Measurements from ENCODE around the gene CDC42BPG. TPM values are rescaled to one million over a fixed set of nuclear protein-coding genes. Genes with fewer than 3 reads are reported as not detected.

Gene CDC42BPG
- polyA plus RNA-seq, 5 donors: 5.6 to 10.0 (median 8.5) TPM

DNA sequence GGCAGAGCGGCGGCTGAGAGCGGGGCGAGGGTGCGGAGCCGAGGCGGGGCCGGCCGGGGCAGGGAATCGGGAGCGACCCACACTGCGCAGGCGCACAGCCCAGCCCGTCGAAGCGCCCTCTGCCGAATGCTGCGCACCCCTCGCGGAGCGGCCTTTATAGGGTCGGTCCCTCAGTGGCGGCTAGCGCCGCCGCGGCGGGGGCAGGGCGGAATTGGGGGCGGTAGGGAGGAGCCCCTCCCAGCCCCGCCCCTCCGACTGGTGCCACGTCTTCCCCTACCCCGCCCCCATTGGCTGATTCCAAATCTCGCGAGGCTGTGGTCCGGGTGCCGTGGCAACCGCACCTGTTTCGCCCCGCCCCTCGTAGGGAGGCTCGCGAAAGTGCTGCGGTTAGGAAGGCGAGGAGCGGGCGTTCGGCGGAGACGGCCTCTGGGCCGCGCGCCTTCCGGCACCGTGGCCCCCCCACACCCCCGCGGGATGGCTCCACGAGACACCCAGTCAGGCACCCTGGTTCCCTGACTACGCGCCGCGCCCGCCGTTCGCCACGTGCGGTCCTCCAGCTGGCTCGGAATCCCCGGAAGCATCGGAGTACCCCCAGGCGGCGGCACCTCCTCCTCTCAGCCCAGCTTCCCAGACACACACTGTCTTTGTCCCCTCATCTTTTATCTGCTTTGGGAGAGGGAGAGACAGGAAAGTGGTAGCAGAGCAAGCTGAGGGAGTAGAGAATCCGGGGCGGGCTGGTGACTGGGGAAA lies 34.2 kb upstream of the CDC42BPG start, which contains the start of gene EHD1:
Gene EHD1, minus strand, starts transcription at position 128 of the 750 bp plus-strand sequence. CDS start 157 bp downstream, outside the sequence.
- DNase-seq: peak; percentile 98

DNA sequence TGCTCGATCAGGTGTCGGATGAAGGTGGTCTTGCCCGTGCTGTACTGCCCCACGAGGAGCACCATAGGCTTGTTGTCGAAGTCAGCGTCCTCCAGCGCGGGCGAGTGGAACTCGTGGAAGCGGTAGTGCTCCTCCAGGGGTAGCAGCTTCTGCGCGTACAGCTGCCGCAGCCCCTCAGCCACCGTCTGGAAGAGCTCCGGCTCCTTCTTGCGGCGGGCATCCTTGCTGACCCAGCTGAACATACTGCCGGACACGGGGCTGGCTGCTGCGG lies 33.7 kb upstream of the CDC42BPG start:
- DNase-seq: no peak

DNA sequence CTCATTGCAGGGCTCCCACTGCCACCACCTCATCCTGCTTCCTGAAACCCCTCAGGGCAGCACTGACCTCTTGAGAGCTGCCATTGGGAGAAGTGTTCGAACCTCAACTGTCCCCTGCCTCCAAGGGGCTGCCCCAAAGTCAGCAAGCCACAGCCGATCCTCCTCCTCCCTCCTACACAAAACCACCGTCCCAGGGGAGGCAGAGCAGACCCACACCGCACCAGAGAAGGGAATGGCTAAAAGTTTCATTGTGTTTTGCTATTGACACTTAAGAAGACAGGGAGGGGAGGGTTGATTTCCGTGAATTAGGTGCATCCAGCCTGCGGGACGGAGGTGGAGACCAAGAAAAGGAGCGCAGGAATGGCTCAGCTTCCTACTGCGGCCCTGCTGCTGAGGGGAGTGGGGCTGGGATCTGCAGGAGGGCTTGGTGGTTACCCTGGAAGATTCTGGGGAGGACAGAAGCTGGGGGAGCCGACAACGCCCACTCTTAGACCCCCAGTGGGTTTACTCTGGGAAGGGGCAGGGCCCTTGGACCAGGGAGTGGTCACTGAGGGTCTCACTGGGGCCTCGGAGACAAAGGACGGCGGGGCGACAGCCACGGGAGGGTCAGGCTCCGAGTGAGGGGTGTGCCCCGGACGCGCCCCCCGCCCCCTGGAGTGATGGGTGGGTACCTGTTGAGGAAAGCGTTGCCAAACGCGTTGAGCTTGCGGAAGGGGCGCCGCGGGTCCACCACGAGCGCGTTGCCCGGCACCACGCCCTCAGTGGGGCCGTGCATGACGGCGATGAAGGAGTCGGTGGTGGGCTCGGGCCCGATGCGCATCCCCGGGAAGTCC lies 33.2 kb upstream of the CDC42BPG start:
- DNase-seq: no peak

DNA sequence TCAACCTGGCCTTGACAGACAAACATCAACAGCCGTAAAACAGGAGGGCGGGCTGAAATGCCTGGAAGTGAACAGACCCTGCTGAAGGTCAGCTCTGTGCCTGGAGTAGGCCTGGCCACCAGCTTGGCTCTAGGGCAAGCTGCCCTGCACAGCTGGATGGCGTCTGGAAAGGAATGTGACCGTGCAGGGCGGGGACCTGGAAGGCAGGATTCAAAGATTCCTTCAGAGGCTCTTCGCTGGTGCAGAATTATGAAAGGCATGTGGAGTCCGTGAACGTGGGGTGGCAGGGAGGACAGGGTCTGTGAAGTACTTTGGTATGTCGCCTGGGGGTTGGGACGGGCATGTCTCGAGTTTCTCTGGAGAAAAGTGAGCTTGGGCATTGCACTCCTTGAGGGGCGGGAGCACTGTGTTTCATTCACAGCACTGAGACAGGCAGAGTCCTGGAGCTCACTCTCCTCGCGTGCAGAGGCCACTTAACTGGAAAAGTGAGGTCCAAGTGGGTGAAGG lies 32.4 kb upstream of the CDC42BPG start:
- no peak for DNase-seq

DNA sequence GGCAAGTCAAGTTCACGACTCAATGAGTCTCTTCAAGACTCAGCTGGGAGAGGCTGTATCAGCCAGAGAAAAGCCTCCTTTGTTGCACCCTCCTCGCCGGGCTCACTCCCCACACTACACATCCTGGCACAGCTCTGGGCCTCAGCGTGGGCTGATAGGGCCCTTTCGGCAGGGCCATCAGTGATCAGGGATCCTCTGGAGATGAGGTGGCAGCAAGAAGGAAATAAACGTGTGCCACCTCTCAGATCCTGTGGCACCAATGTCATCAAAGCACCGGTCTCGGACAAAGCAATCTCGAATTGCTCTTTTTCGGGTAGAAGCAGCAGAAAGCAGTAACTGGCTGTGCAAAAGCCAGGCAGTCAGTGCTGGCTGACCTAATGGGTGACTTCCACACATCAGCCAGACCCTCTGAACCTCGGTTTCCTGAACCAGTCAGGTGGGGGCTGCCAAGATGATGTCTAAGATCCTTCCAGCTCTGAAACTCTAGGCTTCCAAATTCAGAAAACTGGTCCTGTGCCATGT lies 31.8 kb upstream of the CDC42BPG start:
- DNase-seq: no peak

DNA sequence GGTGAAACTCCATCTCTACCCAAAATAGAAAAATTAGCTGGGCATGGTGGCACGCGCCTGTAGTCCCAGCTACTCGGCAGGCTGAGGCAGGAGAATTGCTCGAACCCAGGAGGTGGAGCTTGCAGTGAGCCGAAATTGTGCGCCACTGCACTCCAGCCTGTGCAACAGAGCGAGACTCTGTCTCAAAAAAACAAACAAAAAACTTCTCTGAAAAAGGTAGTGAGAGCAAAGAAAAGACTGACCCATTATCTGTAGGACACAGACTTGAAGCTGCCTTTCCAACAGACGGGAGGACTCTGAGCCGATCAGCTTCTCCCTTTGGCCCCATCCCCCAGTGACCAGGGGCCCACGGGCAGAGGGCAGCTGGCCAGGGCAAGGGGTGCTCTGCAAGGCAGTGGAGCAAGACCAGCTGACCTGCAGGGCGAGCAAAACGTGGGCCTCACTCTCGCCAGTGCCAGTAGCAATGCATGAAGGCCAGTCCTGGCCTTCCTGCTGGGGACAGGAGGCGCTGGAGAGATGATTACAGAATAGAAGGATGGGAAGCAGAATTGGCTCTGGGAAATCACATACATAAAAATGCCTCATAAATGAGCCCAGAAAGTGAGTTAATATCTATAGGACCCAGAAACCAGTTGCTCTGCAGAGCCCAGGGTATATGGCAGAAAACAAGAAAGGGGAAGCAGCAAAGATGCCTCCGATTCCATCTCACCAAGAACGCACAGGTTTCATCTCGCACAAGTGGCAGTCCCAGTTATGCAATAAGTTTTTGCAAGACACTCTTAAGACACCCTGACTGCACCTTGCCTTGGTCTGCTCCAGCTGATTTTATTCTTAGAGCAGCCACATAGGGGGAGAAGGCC lies 31.1 kb upstream of the CDC42BPG start:
- no peak for DNase-seq

DNA sequence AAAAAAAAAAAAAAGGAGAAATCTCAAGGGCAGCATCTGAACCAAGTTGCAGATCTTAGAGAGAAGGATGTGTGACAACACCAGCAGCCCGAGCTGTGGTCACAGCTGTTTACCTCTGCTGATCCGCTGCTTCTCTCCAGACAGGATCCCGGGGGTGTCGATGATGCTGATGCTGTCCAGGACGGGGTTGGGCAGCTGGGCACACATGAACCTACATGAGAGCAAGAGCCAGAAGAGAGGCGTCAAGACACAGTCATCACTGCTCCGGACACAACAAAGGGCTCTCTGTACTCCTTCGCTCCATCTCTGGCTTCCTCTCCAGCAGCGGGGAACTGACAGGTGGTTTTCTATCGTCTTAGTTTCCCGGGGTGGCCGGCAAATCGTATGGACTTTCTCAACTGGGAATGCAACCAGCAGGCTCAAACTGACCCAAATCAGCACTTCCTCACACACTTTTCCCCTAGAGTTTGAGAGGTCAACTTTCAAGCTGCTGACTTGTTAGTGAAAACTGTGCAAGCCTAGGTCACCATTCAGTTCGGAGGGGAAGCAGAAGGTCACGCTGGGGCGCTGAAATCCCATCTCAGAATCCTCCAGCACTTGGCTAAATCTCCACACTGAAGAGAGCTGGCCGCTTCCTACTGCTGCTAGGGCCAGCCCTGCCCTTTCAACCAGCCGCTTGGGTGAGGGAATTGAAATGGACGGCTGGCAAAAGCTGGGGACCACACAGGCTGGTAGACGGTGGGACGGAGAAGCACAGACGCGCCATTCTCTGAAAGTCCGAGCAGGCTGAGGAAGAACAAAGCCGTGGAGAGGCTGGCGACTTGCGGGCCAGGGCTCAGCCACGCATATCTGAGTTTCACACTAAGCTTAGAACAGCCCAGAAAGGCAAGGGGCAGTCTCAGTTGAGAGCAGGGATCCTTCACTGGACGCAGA lies 30.1 kb upstream of the CDC42BPG start:
- DNase-seq: no peak

DNA sequence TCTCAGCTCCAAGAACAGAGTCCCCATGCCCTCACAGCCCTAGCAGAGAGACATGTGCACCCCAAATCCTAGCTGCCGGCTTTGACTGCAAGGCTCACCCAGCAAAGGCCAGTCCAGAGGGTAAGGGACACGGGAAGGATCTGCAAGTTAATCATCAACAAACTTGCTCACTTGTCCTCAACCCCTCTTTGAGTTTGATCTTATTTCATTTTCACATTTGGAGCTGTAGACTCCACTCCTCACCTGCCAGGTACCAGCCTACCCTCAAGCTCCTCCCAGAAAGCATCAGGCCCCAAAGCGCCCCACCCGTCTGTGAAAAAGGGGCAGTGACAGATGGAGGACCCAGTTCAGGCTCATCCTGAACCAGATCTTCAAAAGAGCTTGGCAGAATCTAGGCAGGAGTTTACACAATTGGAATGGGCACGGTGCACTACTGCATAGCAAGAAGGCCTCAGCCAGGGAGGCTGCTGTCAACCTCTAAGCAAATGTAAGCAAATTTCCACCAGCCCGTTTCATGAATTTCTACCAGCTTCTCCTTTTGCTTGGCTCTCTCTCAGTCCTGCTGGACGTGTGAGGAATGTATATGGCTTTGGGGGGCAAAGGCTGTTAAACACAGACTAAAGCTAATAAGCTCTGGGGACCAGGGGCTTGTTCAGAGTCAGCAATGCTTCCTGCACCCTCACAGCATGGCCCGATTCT lies 28.5 kb upstream of the CDC42BPG start:
- DNase-seq: no peak

DNA sequence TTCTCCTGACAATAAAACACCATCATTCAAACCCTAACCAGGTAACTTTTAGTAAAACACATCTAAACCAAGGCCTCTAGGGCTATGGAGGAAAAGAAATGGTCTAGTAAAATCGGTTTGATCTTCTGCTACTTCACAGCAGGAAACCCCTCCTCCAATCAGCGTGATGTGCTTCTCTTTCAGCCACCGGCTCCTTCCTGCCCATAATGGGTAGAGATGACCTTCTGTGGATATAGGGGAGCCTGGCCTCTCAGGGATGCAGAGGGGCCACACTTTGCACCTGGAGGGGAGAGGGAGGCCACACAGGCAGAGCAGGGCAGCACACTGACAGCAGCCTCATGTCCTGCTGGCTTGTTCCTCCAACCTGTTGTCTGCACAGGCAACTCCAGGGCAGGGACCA lies 27.0 kb upstream of the CDC42BPG start:
- no peak for DNase-seq

DNA sequence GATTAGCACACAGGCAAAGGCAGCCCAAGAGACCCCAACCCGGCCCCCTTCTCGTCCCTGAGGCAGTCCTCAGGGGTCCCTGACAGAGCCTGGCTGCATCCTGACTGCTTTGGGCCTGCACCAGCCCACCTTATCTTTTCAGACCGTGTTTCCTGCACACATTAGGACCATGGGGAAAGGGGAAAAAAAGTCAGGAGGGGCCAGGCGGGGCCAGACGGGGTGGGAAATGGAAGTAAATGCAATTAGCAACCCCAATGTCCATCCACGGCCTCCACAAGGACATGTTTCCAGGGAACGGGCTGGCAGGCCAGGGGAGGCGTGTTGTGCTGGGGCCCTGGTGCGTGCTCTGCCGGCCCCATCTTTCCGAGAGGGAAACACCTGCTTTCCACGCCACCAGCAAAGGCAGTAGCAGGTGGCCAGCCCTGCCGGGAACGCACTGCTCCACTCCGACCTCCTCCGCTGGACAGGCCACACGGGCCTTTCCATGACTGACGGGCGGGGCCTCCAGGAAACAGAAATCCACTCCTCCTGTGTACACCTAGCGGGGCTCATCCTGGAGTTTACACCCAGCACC lies 26.5 kb upstream of the CDC42BPG start:
- DNase-seq: no peak

DNA sequence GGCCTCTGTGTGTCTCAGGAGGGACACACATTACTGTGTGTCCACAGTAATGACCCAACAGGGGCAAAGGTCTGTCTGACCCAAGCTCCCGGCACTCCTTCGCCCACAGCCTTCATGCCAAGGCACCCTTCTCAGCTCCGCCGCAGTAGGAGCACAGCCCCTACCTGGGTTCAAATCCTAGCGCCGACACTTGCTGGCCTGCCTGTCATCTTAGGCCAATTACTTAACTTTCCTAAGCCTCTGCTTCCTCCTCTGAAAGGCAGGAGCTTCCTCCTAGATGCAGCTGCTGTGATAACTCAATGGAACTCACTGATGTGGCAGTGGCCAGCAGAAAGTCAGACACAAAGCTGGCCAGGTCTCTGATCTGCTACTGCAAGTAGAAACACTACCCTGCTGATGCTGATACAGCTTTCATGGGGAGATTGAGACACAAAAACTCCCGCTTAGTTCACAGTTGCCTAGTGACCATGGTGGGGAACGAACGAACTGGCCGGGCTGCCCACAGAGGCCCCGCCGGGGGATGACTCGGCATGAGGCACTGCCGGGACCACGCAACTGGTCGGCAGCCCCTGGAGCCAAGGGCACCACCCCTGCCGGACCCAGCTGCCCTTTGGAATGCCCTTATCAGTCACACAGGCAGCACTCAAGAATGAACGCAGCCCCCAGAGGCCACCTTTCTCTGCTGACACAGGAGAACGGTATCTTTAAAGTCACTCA lies 25.9 kb upstream of the CDC42BPG start:
- DNase-seq: no peak

DNA sequence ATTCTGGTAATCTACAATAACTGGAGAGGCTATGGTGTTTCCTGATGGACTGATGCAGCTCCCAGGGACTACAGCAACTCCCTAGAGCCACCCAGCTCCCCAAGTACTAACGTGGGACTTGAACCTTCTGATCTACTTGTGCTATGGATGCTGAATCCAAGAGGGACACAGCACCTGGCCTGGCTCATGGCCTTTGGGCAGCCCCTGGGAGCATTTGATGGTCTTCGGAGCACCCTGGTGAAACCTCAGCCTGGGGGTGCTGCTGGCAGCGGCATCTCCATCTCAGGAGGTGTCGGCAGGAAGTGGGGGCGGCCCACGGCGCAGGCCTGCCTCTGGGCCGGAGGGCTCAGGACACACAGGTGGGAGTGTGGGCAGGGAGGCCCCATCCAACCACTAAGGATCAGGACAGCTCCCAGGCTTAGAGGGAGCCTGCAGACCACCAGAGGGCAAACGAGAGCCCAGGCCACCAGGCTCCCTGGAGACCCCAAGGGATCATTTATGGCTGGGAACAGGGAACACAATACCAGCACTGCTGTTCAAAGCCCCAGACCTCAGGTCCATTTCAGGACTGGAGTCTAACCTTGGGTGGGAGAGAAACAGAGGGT lies 25.2 kb upstream of the CDC42BPG start:
- no peak for DNase-seq

DNA sequence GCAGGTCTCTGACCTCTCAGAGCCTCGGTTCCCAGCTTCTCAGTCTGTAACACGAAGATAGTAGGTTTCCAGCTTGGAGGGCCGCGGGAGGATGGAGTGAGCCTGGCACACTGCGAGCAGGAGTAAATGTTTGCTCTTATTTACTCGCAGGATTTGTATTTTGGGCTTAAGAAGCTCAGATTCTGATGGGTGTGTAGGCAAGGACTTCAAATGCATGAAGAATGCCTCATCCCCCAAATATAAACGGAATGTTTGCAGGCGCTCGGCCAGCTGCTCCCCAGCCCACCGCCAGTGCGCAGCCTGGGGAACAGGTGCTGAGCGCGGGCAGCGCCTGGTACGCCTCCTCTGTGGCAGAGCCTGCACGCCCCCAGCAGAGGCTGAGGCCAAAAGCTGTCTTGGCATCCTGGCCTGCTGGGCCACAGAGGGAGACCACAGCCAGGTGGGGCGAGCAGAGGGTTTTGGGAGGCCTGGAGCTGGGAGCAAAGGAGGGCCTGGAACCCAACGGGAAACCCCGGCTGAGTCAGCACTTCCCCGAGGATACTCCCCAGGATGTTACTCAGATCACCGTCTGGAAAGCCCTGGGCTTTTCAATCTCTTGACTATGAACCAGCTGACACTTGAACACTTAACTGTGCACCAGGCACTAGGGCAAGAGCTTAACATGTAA lies 24.6 kb upstream of the CDC42BPG start:
- DNase-seq: no peak

DNA sequence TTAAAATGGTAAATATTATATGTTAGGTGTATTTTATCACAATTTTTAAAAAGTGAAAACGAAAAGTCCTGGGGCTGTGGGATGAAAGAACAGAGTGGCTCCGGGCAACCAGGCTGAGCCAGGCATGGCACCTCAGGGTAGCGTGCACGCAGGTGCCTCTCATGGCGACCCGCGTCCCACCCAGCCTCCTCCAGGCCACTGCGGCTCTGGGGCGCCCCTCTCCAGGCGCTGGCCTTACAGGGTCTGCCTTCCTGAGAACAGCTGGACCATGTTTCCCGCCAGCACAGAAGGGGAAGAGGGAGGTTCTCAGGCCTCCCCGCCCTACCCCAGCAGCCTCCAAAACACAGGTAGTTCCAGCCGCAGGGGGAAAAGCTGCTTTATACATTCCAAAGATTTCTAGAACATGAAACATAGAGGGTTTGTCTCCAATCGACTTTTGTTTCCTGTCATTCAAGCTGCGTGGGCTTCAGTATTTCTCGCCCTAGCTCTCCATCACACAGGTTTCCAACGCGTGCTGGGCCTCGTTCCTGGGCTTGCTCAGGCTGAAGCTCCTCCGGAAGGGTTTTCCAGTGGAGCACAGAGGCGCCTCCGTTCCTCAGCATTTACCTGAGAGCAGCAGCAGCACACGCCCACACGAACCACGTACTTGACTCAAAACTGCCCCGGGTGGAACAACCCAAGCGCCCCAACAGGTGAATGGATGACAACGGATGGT lies 23.5 kb upstream of the CDC42BPG start:
- DNase-seq: no peak

DNA sequence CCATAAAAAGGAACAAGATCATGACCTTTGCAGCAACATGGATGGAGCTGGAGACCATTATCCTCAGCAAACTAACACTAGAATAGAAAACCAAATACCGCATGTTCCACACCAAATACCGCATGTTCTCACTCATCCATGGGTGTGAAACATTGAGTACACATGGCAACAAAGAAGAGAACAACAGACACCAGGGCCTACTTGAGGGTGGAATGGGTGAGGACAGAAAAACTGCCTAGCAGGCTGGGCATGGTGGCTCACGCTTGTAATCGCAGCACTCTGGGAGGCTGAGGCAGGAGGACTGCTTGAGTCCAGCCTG lies 21.7 kb upstream of the CDC42BPG start:
- no peak for DNase-seq

DNA sequence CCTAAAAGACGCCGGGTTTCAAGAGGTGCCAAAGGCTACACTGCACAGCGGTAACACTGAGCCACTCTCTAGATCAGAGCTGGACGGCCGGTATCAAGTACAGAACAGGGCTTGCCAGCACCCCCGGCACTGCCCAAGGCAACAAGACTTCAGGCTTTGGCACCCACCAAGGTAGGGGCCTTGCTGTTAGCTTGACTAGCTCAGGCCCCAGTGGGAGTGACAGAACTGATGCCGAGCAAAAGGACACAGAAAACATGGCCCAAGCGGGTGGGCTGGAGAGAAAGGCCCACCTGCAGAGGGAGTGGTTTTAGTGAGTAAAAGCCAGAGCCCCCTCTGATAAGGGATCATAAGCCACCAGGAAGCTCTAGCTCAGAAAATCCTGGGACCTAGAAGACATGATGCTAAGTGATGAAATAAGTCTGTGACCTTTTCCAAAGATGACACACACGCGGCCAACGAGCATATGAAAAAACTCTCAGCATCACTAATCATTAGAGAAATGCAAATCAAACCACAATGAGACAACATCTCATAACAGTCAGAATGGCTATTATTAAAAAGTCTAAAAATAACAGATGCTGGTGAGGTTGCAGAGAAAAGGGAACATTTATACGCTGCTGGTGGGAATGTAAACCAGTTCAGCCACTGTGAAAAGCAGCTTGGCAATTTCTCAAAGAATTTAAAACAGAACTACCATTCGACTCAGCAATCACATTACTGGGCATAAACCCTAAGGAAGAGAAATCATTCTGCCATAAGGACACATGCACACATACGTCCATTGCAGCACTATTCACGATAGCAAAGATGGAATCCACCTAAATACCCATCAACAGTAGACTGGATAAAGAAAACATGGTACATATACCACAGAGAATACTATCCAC lies 21.1 kb upstream of the CDC42BPG start:
- no peak for DNase-seq
